GM12892 (cell line): Measurements from ENCODE around the gene PDYN.

Source experiments
- POLR2A ChIP-seq: IDR thresholded peaks from 2 replicates; pipeline ENCODE4 v1.6.1; 2011; ENCODE audit warnings: low read depth, low read length, control low read depth
- POLR2AphosphoS5 ChIP-seq: IDR thresholded peaks from 2 replicates; pipeline ENCODE4 v1.6.1; 2011; ENCODE audit warnings: low read depth, low read length, control low read depth

DNA sequence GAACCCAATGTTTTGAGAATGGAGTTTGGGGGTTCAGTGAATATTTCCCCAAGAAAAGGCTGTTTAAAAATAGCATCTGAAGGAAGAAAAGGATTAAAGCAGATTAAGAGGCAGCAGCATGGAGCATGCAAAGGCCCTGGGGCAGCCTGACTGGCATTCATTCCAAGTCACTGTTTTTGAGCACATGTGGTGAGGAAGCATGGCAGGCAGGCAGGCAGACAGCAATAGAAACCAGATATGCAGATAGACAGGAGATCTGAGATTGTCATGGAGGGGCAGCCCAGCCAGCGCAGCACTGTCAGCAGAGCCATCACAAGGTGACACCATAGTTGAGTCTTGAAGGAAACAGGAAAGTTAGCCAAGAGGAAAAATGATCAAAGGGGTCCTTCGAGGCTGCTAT, 60.9 kb downstream of the PDYN start:
- TF ChIP-seq POLR2AphosphoS5 (no peak), POLR2A (no peak)
